ENCODE data around the gene TACC3.

- no peak for TF ChIP-seq CTCF (IDR thresholded peaks at IDR 0.05)
- TF ChIP-seq EP300 (IDR thresholded peaks at IDR 0.05; ENCODE audit: low read depth): no peak
- no peak for TF ChIP-seq POLR2AphosphoS5 (IDR thresholded peaks at IDR 0.05)
- no peak for TF ChIP-seq POLR2A (IDR thresholded peaks at IDR 0.05)
Observed at GRCh38 chr4:1735215-1735614, 13.9 kb downstream of the TACC3 start.
